HepG2 (cell line): ENCODE data around the gene BIVM. TPM values are rescaled to one million over a fixed set of nuclear protein-coding genes. Genes with fewer than 3 reads are reported as not detected.

Experiments
- ATAC-seq: fragments of 200-7000 bp; cut with Tn5 transposase; 3 replicates; pipeline ENCODE4 v1.9.1; 2020; ENCODE audit warnings: mild to moderate bottlenecking, moderate library complexity
- BruUV-seq: library from RNA; stranded (reverse); fragments of 400-500 nt; replicated peaks from 2 replicates; lab custom pipeline; 2021; lab: Mats Ljungman, UMichigan
- CTCF ChIA-PET: fragments of 300-600 bp; formaldehyde crosslinking; extraction: SDS; loops from one replicate; lab custom pipeline; 2021; ENCODE audit warnings: low total read pairs, inconsistent platforms, low intra/inter-chr PET ratio; lab: Yijun Ruan, JAX
- POLR2A ChIA-PET: fragments of 350-600 bp; sonication (Branson Sonifier 250); formaldehyde crosslinking; loops from one replicate; lab custom pipeline; 2020; ENCODE audit warnings: antibody characterized with exemption, inconsistent platforms; lab: Yijun Ruan, JAX
- DNase-seq: peaks from one replicate; pipeline ENCODE4 v3.0.0-alpha.2; 2015; ENCODE audit warnings: low spot score
- FAIRE-seq: peaks from 3 replicates; lab custom pipeline; 2011; peaks lifted over from hg19 to GRCh38; lab: Jason Lieb, UNC
- H2AFZ ChIP-seq: one replicate; pipeline ENCODE4 v1.6.1; 2011; ENCODE audit warnings: low read length, inconsistent platforms
- H3K27ac ChIP-seq: fragments of 300-600 bp; 3 replicates; pipeline ENCODE4 v1.8.0; 2011; ENCODE audit warnings: mixed run types, mild to moderate bottlenecking, mixed read lengths, low read length, inconsistent platforms; ENCODE audit not compliant: insufficient read depth; ENCODE audit errors: extremely low read length
- H3K27me3 ChIP-seq, 2 experiments: fragments of 200-600 bp in 1 of 2; 2 replicates in 1 of 2; 3 replicates in 1 of 2; pipeline versions ENCODE4 v1.6.0 to v1.8.0; 2011; ENCODE audit warnings: low read length in 2 of 2, mild to moderate bottlenecking in 2 of 2, moderate library complexity in 2 of 2, inconsistent platforms in 1 of 2; ENCODE audit not compliant: insufficient read depth in 2 of 2, control insufficient read depth in 1 of 2
- H3K36me3 ChIP-seq, 2 experiments: fragments of 200-600 bp in 1 of 2; replicated peaks in 1 of 2; 2 replicates in 1 of 2; 3 replicates in 1 of 2; pipeline versions ENCODE4 v1.5.1 to v1.8.0; 2011; ENCODE audit warnings: low read length in 2 of 2, inconsistent platforms in 1 of 2; ENCODE audit not compliant: insufficient read depth in 2 of 2, control insufficient read depth in 1 of 2
- H3K4me1 ChIP-seq: 2 replicates; pipeline ENCODE4 v1.5.1; 2012; ENCODE audit warnings: low read length, inconsistent platforms; ENCODE audit not compliant: insufficient read depth
- H3K4me2 ChIP-seq: 2 replicates; pipeline ENCODE4 v1.6.0; 2011; ENCODE audit warnings: low read depth, low read length, inconsistent platforms
- H3K4me3 ChIP-seq, 3 experiments: fragments of 200-600 bp in 1 of 3; sonication (generic), shearing (Covaris generic) in 1 of 3; replicated peaks in 1 of 3; 2 replicates each; pipeline ENCODE4 v1.5.1; 2011 to 2016; ENCODE audit warnings: low read length in 3 of 3, inconsistent platforms in 2 of 3, low read depth in 2 of 3, mild to moderate bottlenecking in 2 of 3, control low read depth in 1 of 3, mixed read lengths in 1 of 3; ENCODE audit not compliant: insufficient read depth in 1 of 3
- H3K79me2 ChIP-seq: one replicate; pipeline ENCODE4 v1.6.1; 2011; ENCODE audit warnings: low read length, inconsistent platforms; ENCODE audit not compliant: insufficient read depth
- H3K9ac ChIP-seq: 2 replicates; pipeline ENCODE4 v1.6.0; 2011; ENCODE audit warnings: mild to moderate bottlenecking, low read depth, low read length, inconsistent platforms; ENCODE audit not compliant: insufficient read depth
- H3K9me3 ChIP-seq: 2 replicates; pipeline ENCODE4 v1.5.1; 2012; ENCODE audit warnings: mild to moderate bottlenecking, low read length
- H4K20me1 ChIP-seq: 2 replicates; pipeline ENCODE4 v1.6.0; 2011; ENCODE audit warnings: inconsistent platforms, mild to moderate bottlenecking, low read length, moderate library complexity; ENCODE audit not compliant: insufficient read depth
- ADNP ChIP-seq: sonication (generic); formaldehyde crosslinking; IDR thresholded peaks from 2 replicates; pipeline ENCODE4 v1.4.0; 2020; ENCODE audit warnings: missing genetic modification reagents
- EEA1 ChIP-seq: sonication (generic); formaldehyde crosslinking; IDR thresholded peaks from 2 replicates; pipeline ENCODE4 v1.5.1; 2020; ENCODE audit warnings: mild to moderate bottlenecking, missing genetic modification reagents, borderline replicate concordance
- EP300 ChIP-seq, 3 experiments: sonication (generic) in 1 of 3; formaldehyde crosslinking in 1 of 3; IDR thresholded peaks; 2 replicates each; pipeline versions ENCODE4 v1.5.1 to v1.6.1; 2011 to 2020; ENCODE audit warnings: low read depth in 2 of 3, low read length in 2 of 3, borderline replicate concordance in 1 of 3, improper control_type of control experiment in 1 of 3, mild to moderate bottlenecking in 1 of 3, missing genetic modification reagents in 1 of 3, moderate library complexity in 1 of 3
- ESRRA ChIP-seq: sonication (generic); formaldehyde crosslinking; IDR thresholded peaks from 2 replicates; pipeline ENCODE4 v1.5.1; 2020; ENCODE audit warnings: mild to moderate bottlenecking, low read depth, missing genetic modification reagents
- MIXL1 ChIP-seq: IDR thresholded peaks from 2 replicates; pipeline ENCODE4 v1.6.1; 2016
- NR3C1 ChIP-seq: sonication (generic); formaldehyde crosslinking; IDR thresholded peaks from 2 replicates; pipeline ENCODE4 v1.4.0; 2020; ENCODE audit warnings: missing genetic modification reagents
- RFX5 ChIP-seq: IDR thresholded peaks from 2 replicates; pipeline ENCODE4 v1.6.1; 2011; ENCODE audit warnings: low read depth, low read length, improper control_type of control experiment
- SMAD9 ChIP-seq: sonication (generic); formaldehyde crosslinking; IDR thresholded peaks from 2 replicates; pipeline ENCODE4 v1.5.1; 2020; ENCODE audit warnings: mild to moderate bottlenecking, missing genetic modification reagents
- YY1 ChIP-seq: IDR thresholded peaks from 2 replicates; pipeline ENCODE4 v1.6.1; 2011; ENCODE audit warnings: low read length, low read depth, moderate library complexity, mild to moderate bottlenecking; ENCODE audit not compliant: insufficient read depth, insufficient replicate concordance
- ZNF441 ChIP-seq: sonication (generic); formaldehyde crosslinking; IDR thresholded peaks from 2 replicates; pipeline ENCODE4 v1.7.0; 2021; ENCODE audit warnings: missing genetic modification reagents, borderline replicate concordance
- ZNF530 ChIP-seq: sonication (generic); formaldehyde crosslinking; IDR thresholded peaks from 2 replicates; pipeline ENCODE4 v1.5.0; 2020; ENCODE audit warnings: low read depth, mild to moderate bottlenecking, missing genetic modification reagents
- WGBS: methylation state at CpG from one replicate; pipeline ENCODE4 v1.1.6; 2017; ENCODE audit warnings: low lambda C conversion rate; 5-methylcytosine and 5-hydroxymethylcytosine counted together
- in situ Hi-C: cut with HindIII; loops from 2 replicates; pipeline ENCODE4 v1.10.0; 2017; ENCODE audit warnings: low pct_unique_long_range_greater_than_20kb; ENCODE audit not compliant: extremely low pct_ligation_motif_present
- intact Hi-C: fragments of 100-400 bp; cut with micrococcal nuclease; formaldehyde crosslinking; loops from one replicate; pipeline ENCODE4 v1.10.0; 2022; ENCODE audit not compliant: unreplicated experiment
- polyA plus RNA-seq, 8 experiments: library from polyadenylated mRNA; depleted of rRNA in 3 of 8; stranded (reverse) in 7 of 8; unstranded in 1 of 8; fragments of >200 nt; fragmentation: Illumina TruSeq in 4 of 8; extraction: Trizol in 4 of 8; gene quantifications; 2 replicates each; pipeline versions ENCODE4 v1.2.1 to v1.2.3, GENCODE V29; 2011 to 2016; ENCODE audit warnings: low read depth in 4 of 8, missing spikeins in 1 of 8, mixed read lengths in 1 of 8; ENCODE audit not compliant: insufficient read depth in 1 of 8
- total RNA-seq, 5 experiments: library from RNA; depleted of rRNA; stranded (reverse); fragments of >200 nt; fragmentation: Illumina TruSeq; extraction: Trizol; gene quantifications; 2 replicates each; pipeline ENCODE4 v1.2.3, GENCODE V29; 2016; ENCODE audit warnings: low read depth in 1 of 5
- TF ChIP-seq, protein P1 (sequence below): sonication (generic); formaldehyde crosslinking; IDR thresholded peaks from 2 replicates; pipeline ENCODE4 v1.9.0; 2021; ENCODE audit warnings: missing genetic modification reagents, mild to moderate bottlenecking, borderline replicate concordance
- TF ChIP-seq, protein P2 (sequence below): sonication (generic); formaldehyde crosslinking; IDR thresholded peaks from 2 replicates; pipeline ENCODE4 v1.4.0; 2020; ENCODE audit warnings: missing genetic modification reagents
- TF ChIP-seq, protein P3 (sequence below): sonication (generic); formaldehyde crosslinking; IDR thresholded peaks from 2 replicates; pipeline ENCODE4 v1.5.0; 2020; ENCODE audit warnings: mild to moderate bottlenecking, low read depth, missing genetic modification reagents, borderline replicate concordance
- TF ChIP-seq, protein P4 (sequence below): sonication (generic); formaldehyde crosslinking; IDR thresholded peaks from 2 replicates; pipeline ENCODE4 v1.4.0; 2020; ENCODE audit warnings: missing genetic modification reagents

Gene BIVM
- total and polyA plus RNA-seq, 2 of the 13 experiments (the other 11 are each of a cell fraction or from before 2014, with no cell fraction given), result 10.4 to 15.8 TPM

DNA sequence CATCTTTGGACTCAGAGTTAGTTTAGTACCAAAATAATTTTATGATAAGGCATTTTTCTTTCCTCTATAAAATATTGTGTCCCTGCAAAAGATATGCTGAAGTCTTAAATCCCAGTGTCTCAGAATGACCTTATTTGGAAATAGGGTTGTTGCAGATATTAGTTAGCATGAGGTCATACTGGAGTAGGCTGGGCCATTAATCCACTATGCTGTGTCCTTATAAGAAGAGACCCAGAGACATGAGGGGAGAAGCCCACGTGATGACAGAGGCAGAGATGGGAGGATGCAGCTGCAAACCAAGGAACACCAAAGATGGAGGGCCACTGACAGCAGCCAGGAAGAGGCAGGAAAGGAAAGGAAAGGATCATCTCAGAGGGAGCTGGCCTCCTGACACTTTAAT is 6.5 kb upstream of the BIVM start:
- DNase-seq (no peak), FAIRE-seq (no peak)
- WGBS, result 96% methylated on average over 1 of the region's 1 CpG
- Histone ChIP-seq H3K4me3 (no peak overlapping the region), H3K27me3 (no peaks in the 10 kb centered on the region), H3K9ac (no peak overlapping the region), H4K20me1 (no peaks in the 10 kb centered on the region), H3K4me1 (peaks cover 8% of the 10 kb centered on the region), H3K27ac (no peak overlapping the region), H3K36me3 (peaks cover 2 to 9% of the 10 kb centered on the region in 2 experiments; a peak in 3 of 5 replicates), H3K9me3 (no peaks in the 10 kb centered on the region), H3K4me2 (no peak overlapping the region)
- intact Hi-C loops (no loop called here), in situ Hi-C loops (no loop called here)
- no TSS peak for BruUV-seq
- POLR2A ChIA-PET, result no interaction called here
- TF ChIP-seq, protein P1, sequence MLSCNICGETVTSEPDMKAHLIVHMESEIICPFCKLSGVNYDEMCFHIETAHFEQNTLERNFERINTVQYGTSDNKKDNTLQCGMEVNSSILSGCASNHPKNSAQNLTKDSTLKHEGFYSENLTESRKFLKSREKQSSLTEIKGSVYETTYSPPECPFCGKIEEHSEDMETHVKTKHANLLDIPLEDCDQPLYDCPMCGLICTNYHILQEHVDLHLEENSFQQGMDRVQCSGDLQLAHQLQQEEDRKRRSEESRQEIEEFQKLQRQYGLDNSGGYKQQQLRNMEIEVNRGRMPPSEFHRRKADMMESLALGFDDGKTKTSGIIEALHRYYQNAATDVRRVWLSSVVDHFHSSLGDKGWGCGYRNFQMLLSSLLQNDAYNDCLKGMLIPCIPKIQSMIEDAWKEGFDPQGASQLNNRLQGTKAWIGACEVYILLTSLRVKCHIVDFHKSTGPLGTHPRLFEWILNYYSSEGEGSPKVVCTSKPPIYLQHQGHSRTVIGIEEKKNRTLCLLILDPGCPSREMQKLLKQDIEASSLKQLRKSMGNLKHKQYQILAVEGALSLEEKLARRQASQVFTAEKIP (CRISPR knock-in tag), result no peak
- TF ChIP-seq, protein P2, sequence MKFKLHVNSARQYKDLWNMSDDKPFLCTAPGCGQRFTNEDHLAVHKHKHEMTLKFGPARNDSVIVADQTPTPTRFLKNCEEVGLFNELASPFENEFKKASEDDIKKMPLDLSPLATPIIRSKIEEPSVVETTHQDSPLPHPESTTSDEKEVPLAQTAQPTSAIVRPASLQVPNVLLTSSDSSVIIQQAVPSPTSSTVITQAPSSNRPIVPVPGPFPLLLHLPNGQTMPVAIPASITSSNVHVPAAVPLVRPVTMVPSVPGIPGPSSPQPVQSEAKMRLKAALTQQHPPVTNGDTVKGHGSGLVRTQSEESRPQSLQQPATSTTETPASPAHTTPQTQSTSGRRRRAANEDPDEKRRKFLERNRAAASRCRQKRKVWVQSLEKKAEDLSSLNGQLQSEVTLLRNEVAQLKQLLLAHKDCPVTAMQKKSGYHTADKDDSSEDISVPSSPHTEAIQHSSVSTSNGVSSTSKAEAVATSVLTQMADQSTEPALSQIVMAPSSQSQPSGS (CRISPR knock-in tag), result no peak
- TF ChIP-seq, protein P3, sequence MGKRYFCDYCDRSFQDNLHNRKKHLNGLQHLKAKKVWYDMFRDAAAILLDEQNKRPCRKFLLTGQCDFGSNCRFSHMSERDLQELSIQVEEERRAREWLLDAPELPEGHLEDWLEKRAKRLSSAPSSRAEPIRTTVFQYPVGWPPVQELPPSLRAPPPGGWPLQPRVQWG, result no peak
- TF ChIP-seq MIXL1 (CRISPR knock-in tag) (no peak), ADNP (CRISPR knock-in tag) (no peak), EEA1 (CRISPR knock-in tag) (no peak), NR3C1 (CRISPR knock-in tag) (no peak), ZNF530 (CRISPR knock-in tag) (no peak), YY1 (no peak), RFX5 (no peak), ZNF441 (CRISPR knock-in tag) (no peak), SMAD9 (CRISPR knock-in tag) (no peak), ESRRA (CRISPR knock-in tag) (no peak), EP300 (IDR thresholded peaks at IDR 0.05; ENCODE audit: low read depth in 2 of 2, low read length in 2 of 2) (no peak), EP300 (CRISPR knock-in tag; IDR thresholded peaks at IDR 0.05; ENCODE audit: borderline replicate concordance) (no peak)
- TF ChIP-seq, protein P4, sequence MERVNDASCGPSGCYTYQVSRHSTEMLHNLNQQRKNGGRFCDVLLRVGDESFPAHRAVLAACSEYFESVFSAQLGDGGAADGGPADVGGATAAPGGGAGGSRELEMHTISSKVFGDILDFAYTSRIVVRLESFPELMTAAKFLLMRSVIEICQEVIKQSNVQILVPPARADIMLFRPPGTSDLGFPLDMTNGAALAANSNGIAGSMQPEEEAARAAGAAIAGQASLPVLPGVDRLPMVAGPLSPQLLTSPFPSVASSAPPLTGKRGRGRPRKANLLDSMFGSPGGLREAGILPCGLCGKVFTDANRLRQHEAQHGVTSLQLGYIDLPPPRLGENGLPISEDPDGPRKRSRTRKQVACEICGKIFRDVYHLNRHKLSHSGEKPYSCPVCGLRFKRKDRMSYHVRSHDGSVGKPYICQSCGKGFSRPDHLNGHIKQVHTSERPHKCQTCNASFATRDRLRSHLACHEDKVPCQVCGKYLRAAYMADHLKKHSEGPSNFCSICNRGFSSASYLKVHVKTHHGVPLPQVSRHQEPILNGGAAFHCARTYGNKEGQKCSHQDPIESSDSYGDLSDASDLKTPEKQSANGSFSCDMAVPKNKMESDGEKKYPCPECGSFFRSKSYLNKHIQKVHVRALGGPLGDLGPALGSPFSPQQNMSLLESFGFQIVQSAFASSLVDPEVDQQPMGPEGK (CRISPR knock-in tag), result no peak
- TF ChIP-seq, all 625 proteins: peak for 0
- ATAC-seq, result no peak
- CTCF ChIA-PET, result no interaction called here
- no peak overlapping the region for H2AFZ ChIP-seq
- peaks cover 1% of the 10 kb centered on the region for H3K79me2 ChIP-seq
